OCI-M2 (cell line): ENCODE measurements around the gene PGK2.
"Not testable (repeated sequence)": the region's sequence is repeated elsewhere in the genome, so short reads cannot be mapped to it uniquely, and the experiment has no call there.

Experiments used
- DNase-seq: peaks from one replicate; lab custom pipeline; 2025; ENCODE audit not compliant: unreplicated experiment; lab: John Stamatoyannopoulos, UW

The PGK2 gene

DNA sequence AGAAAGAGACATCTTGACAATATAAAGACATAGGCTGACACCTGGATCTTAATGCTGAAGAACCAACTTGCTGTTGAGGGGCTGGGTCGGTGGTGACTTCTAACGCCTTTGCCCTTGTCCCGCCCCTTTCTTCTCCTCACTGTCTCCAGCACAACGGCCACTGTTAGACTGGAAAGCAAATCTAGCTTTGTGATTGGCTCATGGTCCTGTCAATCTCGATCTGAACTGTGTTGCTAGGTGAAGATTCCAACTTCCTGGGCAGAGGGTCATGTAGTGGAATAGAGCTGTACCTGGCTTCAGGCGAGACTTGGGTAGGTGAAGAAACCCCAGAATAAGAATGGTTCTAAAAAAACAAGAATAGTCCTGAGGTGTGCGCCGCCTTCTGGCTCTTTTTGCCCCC lies at the start of gene PGK2:
Gene PGK2 (minus strand): TSS at position 110 of the 400 bp plus-strand sequence. CDS start 98 bp downstream, at position 12.
- DNase-seq: no peak

- DNase-seq: peak; percentile 57
Measured at GRCh38 chr6:49835140-49835539, 48.1 kb upstream of the PGK2 start.

DNA sequence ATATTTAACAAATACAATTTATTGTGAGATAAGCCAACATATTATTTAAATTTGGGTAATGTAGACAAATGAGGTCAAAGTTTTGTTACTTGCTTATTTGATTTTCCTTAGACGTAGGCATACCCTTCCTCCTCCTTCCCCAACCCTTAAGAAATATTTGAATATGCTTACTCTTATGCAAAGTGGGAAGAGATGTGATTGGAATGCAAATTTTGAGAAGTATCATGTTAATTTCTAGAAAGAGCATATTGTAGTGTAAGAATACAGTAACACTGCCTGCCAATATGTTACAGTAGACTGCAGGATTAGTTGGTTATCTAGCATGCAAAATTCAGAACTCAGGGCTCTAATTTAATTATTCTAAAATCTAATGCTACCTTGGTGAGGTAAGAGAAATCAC lies 46.3 kb upstream of the PGK2 start:
- no peak for DNase-seq

- DNase-seq: no peak
Measured at GRCh38 chr6:49826743-49827406, 39.8 kb upstream of the PGK2 start.

GRCh38 chr6:49815166-49815565 lies 28.1 kb upstream of the PGK2 start:
- no peak for DNase-seq

DNA sequence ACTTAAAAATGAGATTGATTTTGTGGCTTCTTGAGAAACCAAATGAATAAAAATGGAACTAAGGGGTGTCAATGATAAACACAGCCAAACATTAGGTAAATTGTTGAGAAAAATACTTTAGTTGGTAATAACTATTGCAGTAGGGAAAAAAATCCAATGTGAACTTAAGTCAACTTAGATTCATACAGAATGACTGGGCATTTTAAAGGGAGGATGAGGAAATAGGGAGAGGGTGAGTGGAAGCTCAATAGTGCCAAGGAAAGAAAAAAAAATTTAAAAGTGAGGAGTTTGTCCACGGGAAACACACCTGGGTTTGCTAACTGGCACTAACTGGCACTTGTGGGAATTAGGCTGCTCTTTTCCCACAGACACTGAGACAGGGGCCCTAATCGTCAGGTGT lies 26.2 kb upstream of the PGK2 start:
- no peak for DNase-seq

- DNase-seq: no peak
Measured at GRCh38 chr6:49806145-49806544, 19.1 kb upstream of the PGK2 start.

- DNase-seq: no peak
Measured at GRCh38 chr6:49805246-49805645, 18.2 kb upstream of the PGK2 start.

- no peak for DNase-seq
Measured at GRCh38 chr6:49801525-49801924, 14.4 kb upstream of the PGK2 start.

DNA sequence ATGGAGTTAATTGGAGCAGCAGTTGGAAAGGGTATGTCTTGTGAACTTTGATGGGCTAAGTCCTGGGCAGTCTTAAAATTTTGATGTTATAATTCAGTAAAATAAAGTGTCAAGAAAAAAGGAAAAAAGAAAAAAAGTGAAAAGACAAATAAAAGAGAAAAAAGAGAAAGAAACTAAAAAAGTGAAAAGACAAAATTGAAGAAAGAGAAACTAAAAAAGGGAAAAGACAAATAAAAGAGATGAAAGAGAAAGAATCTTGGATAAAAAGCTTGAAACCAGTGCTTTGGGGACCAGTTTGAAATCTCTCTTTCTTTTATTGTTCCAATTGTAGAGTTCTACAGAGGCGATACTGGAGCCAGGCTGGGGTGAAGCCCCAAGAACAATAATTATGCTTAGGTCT lies 12.0 kb upstream of the PGK2 start:
- DNase-seq: no peak

DNA sequence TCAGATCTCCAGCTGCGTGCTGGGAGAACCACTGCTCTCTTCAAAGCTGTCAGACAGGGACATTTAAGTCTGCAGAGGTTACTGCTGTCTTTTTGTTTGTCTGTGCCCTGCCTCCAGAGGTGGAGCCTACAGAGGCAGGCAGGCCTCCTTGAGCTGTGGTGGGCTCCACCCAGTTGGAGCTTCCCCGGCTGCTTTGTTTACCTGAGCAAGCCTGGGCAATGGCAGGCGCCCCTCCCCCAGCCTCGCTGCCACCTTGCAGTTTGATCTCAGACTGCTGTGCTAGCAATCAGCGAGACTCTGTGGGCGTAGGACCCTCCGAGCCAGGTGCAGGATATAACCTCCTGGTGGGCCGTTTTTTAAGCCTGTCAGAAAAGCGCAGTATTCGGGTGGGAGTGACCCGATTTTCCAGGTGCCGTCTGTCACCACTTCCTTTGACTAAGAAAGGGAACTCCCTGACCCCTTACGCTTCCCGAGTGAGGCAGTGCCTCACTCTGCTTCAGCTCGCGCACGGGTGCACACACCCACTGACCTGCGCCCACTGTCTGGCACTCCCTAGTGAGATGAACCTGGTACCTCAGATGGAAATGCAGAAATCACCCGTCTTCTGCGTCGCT lies 9.9 kb upstream of the PGK2 start:
- not testable (repeated sequence) for DNase-seq

DNA sequence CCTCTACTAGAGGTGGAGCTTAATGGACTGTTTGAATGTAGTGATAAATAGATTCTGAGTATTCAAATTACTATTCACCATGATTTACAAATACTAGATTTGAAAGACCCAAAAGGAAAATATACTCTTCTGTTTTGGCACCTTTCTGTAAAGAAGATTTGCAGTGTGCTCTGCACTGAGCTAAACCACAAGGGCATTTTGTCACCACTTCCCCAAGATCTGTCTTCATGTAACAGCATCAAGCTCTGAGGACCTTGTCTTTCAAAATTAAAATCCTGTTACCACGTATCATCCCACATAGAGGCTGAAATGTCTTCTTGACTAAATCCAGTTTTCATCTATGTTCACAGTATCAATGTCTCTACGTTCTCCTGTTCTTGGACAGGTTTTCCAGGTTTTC lies 3.3 kb upstream of the PGK2 start:
- no peak for DNase-seq

DNA sequence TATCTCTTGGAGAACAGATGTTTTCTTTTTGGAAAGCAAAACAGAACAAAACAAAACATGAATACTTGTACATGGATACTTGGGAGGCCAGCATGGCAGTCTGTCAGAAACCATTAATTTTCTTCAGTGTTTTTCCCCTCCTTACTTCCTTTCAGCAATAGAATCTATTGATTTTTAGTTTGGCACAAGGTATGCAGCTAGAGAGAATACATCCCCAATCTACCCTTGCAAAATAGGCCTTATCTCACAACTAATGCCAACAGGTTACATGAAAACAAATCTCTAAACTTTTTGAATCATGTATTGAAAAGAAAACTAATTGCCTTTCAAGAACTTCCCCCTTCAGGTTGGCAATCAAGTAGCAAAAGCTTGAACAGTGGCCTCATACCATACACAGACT lies 2.8 kb downstream of the PGK2 start:
- no peak for DNase-seq

DNA sequence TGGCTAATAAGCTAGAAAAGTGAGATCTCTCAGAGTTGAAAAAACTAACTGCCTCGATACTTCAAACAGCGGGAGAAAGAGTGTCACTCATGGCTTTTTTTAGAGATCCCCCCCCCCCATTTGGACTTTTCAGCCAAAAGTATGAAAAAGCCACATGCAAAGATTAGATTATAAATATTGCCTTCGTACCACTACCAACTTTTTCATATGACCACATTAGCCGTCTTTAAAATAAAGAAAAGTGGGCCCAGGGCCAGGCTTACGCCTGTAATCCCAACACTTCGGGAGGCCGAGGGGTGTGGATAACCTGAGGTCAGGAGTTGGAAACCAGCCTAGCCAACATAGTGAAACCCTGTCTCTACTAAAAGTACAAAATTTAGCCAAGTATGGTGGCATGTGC lies 4.4 kb downstream of the PGK2 start:
- DNase-seq: no peak

DNA sequence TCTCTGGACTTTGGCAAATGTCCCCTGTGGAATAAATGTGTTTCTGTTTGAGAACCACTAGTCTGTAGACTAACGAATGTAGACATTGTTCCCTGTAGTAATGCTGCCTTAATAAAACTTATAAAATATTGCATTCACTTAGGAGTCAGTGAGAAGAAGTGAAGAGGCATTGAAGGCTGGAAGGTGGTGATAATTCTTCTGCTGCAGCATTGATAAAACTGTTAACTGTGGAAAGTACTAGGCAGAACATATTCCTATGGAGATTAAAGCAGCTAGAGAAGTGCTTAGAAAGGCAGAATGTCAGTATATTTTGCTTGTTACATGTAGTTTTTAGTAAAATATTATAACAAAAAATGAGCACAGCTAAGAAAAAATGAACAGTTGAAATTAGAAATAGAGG lies 4.8 kb downstream of the PGK2 start:
- peak; percentile 96 for DNase-seq

- no peak for DNase-seq
Measured at GRCh38 chr6:49776444-49776843, 10.6 kb downstream of the PGK2 start.

DNA sequence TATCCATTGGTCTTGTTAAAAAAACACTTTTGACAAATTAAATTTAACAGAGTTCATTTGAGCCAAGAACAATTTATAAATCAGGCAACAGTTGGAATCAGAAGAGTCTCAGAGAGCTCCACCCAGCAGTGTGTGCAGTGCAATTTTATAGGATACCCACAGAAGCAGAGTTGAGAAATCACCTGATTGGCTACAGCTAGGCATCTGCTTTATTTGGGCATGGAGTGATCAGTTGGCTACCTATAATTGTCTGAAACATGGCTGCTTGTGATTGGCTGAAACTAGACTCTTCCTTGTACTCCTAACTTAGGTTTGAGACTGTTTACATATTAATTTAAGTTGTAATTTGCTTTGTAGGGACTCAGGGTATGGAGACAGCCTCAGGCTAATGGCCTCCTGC lies 12.0 kb downstream of the PGK2 start:
- no peak for DNase-seq

- DNase-seq: no peak
Measured at GRCh38 chr6:49772285-49772684, 14.8 kb downstream of the PGK2 start.

DNA sequence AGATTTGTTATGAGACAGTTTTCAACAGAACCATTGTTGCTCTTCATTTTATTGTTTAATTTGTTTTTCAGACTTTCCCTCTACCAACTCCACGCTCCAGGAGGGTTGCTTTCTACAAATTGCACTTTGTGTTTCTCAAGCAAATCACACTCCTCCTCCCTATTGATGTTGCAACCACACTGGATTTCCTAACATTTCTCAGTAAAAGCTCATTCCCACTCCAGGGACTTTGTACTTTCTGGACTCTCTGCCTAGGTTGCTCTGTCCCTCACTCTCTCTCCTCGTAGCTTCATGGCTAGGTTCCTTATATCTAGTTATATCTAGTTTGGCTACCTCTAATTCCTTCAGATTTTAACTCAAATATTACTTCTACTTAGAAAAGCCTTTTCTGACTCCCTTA lies 20.3 kb downstream of the PGK2 start:
- DNase-seq: no peak

DNA sequence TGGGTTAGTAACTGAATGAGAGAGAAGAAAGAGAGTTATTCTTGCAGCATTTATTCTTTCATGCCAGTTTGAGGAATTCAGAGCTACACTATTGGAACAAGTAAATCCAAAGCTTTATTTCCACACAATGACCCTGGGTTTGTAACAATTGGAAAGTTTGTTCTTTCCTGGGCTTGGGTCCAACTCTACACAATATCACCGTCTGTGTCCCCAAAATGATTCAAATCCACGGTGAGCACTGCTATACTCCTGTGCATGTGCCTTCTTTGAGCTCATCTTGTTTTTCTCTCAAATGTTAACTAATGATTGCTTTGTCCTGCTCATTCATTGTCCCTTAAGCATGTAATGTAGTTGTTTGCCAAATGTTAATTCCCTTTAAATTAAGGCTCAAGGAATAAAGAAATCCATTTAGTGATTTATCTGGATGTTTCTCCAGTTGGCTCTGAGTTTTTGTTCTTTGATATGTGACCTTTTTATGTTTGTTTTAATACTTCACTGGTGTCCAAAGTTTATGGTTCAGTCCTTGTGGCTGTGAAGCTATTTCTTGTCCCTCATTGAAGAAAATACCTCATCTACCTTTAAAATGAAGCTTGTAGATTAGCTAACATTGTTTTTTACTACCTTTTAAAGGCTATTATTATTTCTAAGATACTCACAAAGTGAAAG lies 22.4 kb downstream of the PGK2 start:
- DNase-seq: no peak

DNA sequence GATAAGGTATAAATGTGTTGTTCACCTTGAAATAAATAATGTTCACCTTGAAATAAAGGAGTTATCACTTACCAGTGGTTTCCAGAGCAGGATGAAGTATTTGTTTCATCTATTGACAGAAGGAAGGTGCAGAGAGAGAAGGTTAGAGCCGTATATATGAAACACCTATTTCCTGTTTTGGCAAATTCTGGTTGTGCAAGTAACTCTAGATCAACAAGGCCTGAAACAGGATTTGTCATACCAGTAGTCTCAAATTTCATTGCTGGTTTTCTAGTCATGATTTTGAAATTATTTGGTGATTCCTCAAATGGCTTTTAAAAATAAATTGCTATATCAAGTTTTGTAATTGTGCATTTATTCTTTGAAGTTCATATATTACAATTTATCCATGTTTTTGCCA lies 42.8 kb downstream of the PGK2 start, which contains the start of gene CRISP3:
Gene CRISP3 (minus strand): TSS at position 130 of the 400 bp plus-strand sequence. CDS start 21 bp downstream, at position 109.
- DNase-seq: no peak

DNA sequence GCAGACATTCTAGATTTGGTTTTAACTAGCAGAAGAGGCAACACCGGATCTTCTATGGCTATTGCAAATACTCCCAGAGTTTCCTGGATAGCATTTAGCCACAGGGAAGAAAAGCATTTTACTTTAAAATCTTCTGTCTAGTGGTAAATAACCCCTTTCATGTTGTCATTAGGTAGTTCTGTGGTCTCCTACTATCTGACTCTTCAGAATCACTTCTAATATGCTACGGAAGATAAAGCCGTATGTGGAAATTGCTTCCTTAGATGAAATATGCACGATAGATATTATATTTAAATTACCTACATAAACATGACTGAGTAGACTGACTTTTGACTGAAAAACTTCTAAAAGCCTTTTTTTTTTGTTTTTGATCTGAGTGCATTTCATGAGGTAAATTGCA lies 43.7 kb downstream of the PGK2 start:
- no peak for DNase-seq
